Loucy (cell line): ENCODE data around the gene MPZL1.

Source experiments
- CTCF ChIP-seq: fragments of 200-600 bp; sonication (generic); conservative IDR thresholded peaks from 2 replicates; pipeline ENCODE4 v1.5.1; 2014; ENCODE audit warnings: mild to moderate bottlenecking, antibody characterized with exemption, low read length
- EZH2phosphoT487 ChIP-seq: fragments of 200-600 bp; IDR thresholded peaks from 2 replicates; pipeline ENCODE4 v1.6.1; 2018; ENCODE audit warnings: antibody characterized with exemption, mild to moderate bottlenecking, moderate library complexity, borderline replicate concordance

DNA sequence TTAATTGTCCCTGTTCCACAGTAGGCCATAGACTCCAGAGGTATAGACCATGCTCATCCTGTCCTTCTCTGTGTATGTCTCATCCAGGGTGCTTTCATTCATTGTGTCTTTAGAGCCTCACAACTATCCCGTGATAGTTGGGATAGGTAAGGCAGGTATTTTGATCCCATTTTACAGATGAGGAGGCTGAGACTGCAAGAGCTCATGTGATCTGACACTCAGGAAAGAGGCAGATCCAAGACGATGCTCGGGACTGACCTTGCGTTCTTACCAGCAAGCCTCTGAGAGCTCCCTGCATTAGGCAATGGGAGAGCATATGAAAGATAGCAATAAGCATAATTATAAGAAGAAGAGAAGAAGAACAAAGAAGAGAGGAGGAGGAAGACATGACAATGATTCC lies 49.0 kb upstream of the MPZL1 start:
- TF ChIP-seq CTCF (no peak), EZH2phosphoT487 (no peak)
